ENCODE data around the gene C1orf141. TPM values are rescaled to one million over a fixed set of nuclear protein-coding genes. Genes with fewer than 3 reads are reported as not detected.
"Not testable (repeated sequence)": the region's sequence is repeated elsewhere in the genome, so short reads cannot be mapped to it uniquely, and the experiment has no call there.

The C1orf141 gene
- total and polyA plus RNA-seq, 2 donors = 0.05 TPM; not detected in 1

DNA sequence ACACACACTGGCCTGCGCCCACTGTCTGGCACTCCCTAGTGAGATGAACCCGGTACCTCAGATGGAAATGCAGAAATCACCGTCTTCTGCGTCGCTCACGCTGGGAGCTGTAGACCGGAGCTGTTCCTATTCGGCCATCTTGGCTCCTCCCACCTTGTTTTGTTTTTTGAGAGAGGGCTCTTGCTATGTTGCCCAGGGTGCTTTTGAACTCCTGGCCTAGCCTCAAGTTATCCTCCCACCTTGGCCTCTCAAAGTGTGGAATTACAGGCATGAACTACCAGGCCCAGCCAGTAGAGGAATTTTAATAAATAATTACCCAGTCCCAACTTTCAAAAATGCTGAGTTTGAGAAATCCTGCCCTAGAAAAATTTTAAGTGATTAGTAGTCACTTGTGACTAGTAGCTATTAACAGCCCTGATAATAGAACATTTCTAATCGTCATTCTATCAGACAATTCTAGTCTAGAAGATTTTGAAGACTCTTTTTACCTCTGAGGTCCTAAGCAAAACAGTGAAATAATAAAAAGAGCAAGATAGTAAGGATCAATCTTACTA lies 49.9 kb downstream of the C1orf141 start:
- Histone ChIP-seq H3K27ac (ENCODE audit: low read depth in 1 of 2, low read length in 1 of 2) (no peak overlapping the region), H3K4me3 (ENCODE audit: low read length in 2 of 2) (no peak overlapping the region), H3K27me3 (ENCODE audit: control insufficient read depth in 2 of 2, insufficient read depth in 1 of 2, low read length in 1 of 2) (no peaks in the 10 kb centered on the region), H3K36me3 (ENCODE audit: control insufficient read depth in 2 of 2, insufficient read depth in 2 of 2, low read length in 1 of 2) (no peaks in the 10 kb centered on the region), H3K4me1 (ENCODE audit: control insufficient read depth in 2 of 2, insufficient read depth in 2 of 2, low read length in 2 of 2) (no peaks in the 10 kb centered on the region), H3K9me3 (ENCODE audit: control insufficient read depth in 2 of 2, insufficient read depth in 1 of 2, low read length in 1 of 2) (no peaks in the 10 kb centered on the region)
- no peak for DNase-seq (ENCODE audit: low read depth in 6 of 9, low spot score in 9 of 9)
- 99% methylated on average over 7 of the region's 9 CpGs for WGBS

DNA sequence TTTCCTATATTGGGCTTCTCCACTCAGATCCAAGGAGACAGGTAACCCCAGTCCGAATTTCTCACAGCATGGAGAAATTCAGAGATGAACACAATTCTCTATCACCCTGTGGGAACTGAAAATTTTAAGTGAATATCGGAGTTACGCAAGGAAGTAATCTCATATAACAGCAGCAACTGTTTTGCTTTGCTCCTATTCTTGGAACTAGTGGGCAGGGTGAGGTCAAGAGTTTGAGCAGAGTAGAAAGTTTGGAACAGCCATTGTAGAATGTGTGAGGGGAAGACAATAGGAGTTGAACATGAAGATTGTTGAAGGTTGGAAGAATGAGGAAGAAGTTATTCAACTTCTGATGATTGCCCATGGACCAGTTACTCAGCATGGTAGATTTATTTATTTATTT lies 56.5 kb downstream of the C1orf141 start:
- H3K27ac ChIP-seq (ENCODE audit: low read depth in 1 of 2, low read length in 1 of 2) = no peak overlapping the region
- H3K27me3 ChIP-seq (ENCODE audit: control insufficient read depth in 2 of 2, insufficient read depth in 1 of 2, low read length in 1 of 2) = no peaks in the 10 kb centered on the region
- 98% methylated on average over 3 of the region's 3 CpGs for WGBS
- H3K4me1 ChIP-seq (ENCODE audit: control insufficient read depth in 2 of 2, insufficient read depth in 2 of 2, low read length in 2 of 2) = no peaks in the 10 kb centered on the region
- H3K4me3 ChIP-seq (ENCODE audit: low read length in 2 of 2) = no peak overlapping the region
- DNase-seq (ENCODE audit: low read depth in 6 of 9, low spot score in 9 of 9) = no peak
- no peaks in the 10 kb centered on the region for H3K9me3 ChIP-seq (ENCODE audit: control insufficient read depth in 2 of 2, insufficient read depth in 1 of 2, low read length in 1 of 2)
- H3K36me3 ChIP-seq (ENCODE audit: control insufficient read depth in 2 of 2, insufficient read depth in 2 of 2, low read length in 1 of 2) = no peaks in the 10 kb centered on the region

DNA sequence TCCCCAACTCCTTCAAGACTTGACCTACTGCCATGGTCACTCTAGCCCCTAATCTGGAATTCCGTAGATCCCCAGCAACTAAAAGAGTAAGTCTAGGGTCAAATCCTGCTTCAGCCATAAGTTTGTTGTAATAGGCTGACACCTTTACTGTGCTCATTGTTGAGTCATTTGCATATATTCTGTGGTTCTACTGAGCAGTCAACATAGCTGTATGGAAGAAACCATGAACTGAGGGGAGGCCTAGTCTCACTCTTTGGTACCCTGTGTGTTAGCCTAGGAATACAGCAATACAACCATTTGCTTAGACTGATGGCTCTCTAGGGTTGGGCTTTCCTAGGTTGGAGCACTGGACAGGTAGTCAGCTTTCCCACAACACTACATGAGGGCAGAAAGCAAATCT lies 57.2 kb downstream of the C1orf141 start:
- Histone ChIP-seq H3K9me3 (ENCODE audit: control insufficient read depth in 2 of 2, insufficient read depth in 1 of 2, low read length in 1 of 2) (no peaks in the 10 kb centered on the region), H3K4me1 (ENCODE audit: control insufficient read depth in 2 of 2, insufficient read depth in 2 of 2, low read length in 2 of 2) (no peaks in the 10 kb centered on the region), H3K27ac (ENCODE audit: low read depth in 1 of 2, low read length in 1 of 2) (no peak overlapping the region), H3K4me3 (ENCODE audit: low read length in 2 of 2) (no peak overlapping the region), H3K36me3 (ENCODE audit: control insufficient read depth in 2 of 2, insufficient read depth in 2 of 2, low read length in 1 of 2) (no peaks in the 10 kb centered on the region), H3K27me3 (ENCODE audit: control insufficient read depth in 2 of 2, insufficient read depth in 1 of 2, low read length in 1 of 2) (no peaks in the 10 kb centered on the region)
- no peak for DNase-seq (ENCODE audit: low read depth in 6 of 9, low spot score in 9 of 9)
- WGBS = 96% methylated on average over 1 of the region's 1 CpG

DNA sequence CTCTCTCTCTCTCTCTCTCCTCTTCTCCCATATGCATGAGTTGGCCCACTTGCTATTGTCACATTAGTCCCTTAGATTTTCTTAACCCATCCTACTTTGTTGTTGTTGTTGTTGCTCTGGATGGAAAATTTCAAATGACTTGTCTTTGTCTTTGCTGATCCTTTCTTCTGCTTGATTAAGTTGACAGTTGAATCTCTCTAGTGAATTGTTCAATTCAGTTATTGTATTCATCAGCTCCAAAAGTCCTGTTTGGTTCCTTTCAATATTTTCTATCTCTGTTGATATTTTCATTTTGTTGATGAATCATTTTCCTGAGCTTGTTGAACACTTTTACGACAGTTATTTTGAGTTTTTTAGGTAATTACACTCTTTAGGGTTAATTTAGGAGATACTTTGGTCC lies 62.0 kb downstream of the C1orf141 start:
- DNase-seq (ENCODE audit: low read depth in 6 of 9, low spot score in 9 of 9) = no peak
- no peaks in the 10 kb centered on the region for H3K4me1 ChIP-seq (ENCODE audit: control insufficient read depth in 2 of 2, insufficient read depth in 2 of 2, low read length in 2 of 2)
- H3K36me3 ChIP-seq (ENCODE audit: control insufficient read depth in 2 of 2, insufficient read depth in 2 of 2, low read length in 1 of 2) = no peaks in the 10 kb centered on the region
- WGBS = 96% methylated on average over 1 of the region's 1 CpG
- no peak overlapping the region for H3K4me3 ChIP-seq (ENCODE audit: low read length in 2 of 2)
- H3K27ac ChIP-seq (ENCODE audit: low read depth in 1 of 2, low read length in 1 of 2) = no peak overlapping the region
- H3K27me3 ChIP-seq (ENCODE audit: control insufficient read depth in 2 of 2, insufficient read depth in 1 of 2, low read length in 1 of 2) = no peaks in the 10 kb centered on the region
- peaks cover 0 to 5% of the 10 kb centered on the region in 2 donors for H3K9me3 ChIP-seq (ENCODE audit: control insufficient read depth in 2 of 2, insufficient read depth in 1 of 2, low read length in 1 of 2)

DNA sequence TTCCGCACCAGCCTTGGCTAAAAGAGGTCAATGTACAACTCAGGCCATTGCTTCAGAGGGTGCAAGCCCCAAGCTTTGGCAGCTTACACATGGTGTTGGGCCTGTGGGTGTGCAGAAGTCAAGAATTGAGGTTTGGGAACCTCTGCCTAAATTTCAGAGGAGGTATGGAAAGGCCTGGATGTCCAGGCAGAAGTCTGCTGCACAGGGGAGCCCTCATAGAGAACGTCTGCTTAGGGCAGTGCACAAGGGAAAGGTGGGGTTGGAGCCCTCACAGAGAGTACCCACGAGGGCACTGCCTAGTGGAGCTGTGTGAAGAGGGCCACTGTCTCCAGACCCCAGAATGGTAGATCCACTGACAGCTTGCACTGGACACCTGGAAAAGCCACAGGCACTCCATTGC lies 67.1 kb downstream of the C1orf141 start:
- H3K4me1 ChIP-seq (ENCODE audit: control insufficient read depth in 2 of 2, insufficient read depth in 2 of 2, low read length in 2 of 2); DNase-seq (ENCODE audit: low read depth in 6 of 9, low spot score in 9 of 9); H3K4me3 ChIP-seq (ENCODE audit: low read length in 2 of 2); H3K36me3 ChIP-seq (ENCODE audit: control insufficient read depth in 2 of 2, insufficient read depth in 2 of 2, low read length in 1 of 2); H3K27me3 ChIP-seq (ENCODE audit: control insufficient read depth in 2 of 2, insufficient read depth in 1 of 2, low read length in 1 of 2); H3K27ac ChIP-seq (ENCODE audit: low read depth in 1 of 2, low read length in 1 of 2): not testable (repeated sequence)
- H3K9me3 ChIP-seq (ENCODE audit: control insufficient read depth in 2 of 2, insufficient read depth in 1 of 2, low read length in 1 of 2) = peaks cover 0 to 10% of the 10 kb centered on the region in 2 donors
- 63% methylated on average over 3 of the region's 3 CpGs for WGBS

DNA sequence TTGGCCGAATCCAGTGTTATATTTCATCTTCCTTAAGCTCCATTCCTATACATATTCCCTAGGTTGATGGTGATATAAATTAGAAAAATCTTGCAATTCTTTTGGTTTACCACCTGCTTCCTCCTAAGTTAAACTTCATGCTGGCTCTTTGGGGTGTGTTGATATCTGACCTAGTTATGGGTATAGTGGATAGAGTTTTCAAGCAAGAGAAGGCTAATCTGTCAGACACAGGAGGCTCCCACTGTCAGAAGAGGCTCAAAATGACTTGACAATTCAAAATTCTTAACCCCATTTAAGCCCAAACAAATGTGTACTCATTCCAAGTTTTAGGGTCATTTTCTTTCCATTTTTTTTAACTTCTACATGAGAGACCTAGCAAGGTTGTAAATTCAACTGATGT lies 72.4 kb downstream of the C1orf141 start:
- H3K4me1 ChIP-seq (ENCODE audit: control insufficient read depth in 2 of 2, insufficient read depth in 2 of 2, low read length in 2 of 2) = no peaks in the 10 kb centered on the region
- H3K27me3 ChIP-seq (ENCODE audit: control insufficient read depth in 2 of 2, insufficient read depth in 1 of 2, low read length in 1 of 2) = no peaks in the 10 kb centered on the region
- no peak for DNase-seq (ENCODE audit: low read depth in 6 of 9, low spot score in 9 of 9)
- no peak overlapping the region for H3K4me3 ChIP-seq (ENCODE audit: low read length in 2 of 2)
- no peaks in the 10 kb centered on the region for H3K36me3 ChIP-seq (ENCODE audit: control insufficient read depth in 2 of 2, insufficient read depth in 2 of 2, low read length in 1 of 2)
- 98% methylated on average over 1 of the region's 1 CpG for WGBS
- no peak overlapping the region for H3K27ac ChIP-seq (ENCODE audit: low read depth in 1 of 2, low read length in 1 of 2)
- peaks cover 0 to 2% of the 10 kb centered on the region in 2 donors for H3K9me3 ChIP-seq (ENCODE audit: control insufficient read depth in 2 of 2, insufficient read depth in 1 of 2, low read length in 1 of 2)

DNA sequence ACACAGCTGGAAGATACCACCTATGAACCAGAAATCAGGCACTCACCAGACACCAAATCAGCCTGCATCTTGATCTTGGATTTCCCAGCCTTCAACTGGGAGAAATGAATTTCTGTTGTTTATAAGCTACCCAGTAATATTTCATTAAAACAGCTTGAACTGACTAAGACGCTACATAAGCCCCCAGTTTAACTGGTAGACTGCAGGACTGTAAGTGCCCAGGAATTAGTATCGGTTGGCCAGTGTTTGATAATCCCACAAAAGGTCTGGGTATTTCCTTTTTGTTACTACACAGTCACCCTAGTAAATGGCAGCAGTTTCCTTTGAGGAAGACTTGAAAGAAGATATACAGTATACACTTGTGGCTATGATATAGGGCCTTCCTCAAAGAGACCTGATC lies 73.5 kb downstream of the C1orf141 start:
- Histone ChIP-seq H3K27ac (ENCODE audit: low read depth in 1 of 2, low read length in 1 of 2) (no peak overlapping the region), H3K27me3 (ENCODE audit: control insufficient read depth in 2 of 2, insufficient read depth in 1 of 2, low read length in 1 of 2) (no peaks in the 10 kb centered on the region)
- WGBS = 97% methylated on average over 2 of the region's 2 CpGs

DNA sequence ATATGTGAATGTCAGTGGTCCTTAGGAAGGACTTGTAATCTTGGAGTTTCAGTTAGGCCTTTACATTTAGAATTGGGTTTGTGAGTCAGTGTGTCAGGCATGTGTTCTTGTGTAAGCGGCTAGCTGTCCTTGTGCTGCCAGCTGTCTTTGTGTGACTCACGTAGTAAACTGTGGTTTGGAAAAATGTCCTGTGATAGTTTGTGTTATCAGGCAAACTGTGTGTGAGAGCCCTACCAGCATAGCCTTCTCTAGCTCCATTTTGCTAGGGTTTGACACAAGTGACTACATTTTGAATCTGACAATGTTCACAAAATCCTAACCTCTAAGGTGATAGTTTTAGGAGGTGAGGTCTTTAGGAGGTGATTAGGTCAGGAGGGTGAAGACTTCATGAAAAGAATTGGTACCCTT lies 74.0 kb downstream of the C1orf141 start:
- DNase-seq (ENCODE audit: low read depth in 6 of 9, low spot score in 9 of 9) = no peak
- no peaks in the 10 kb centered on the region for H3K4me1 ChIP-seq (ENCODE audit: control insufficient read depth in 2 of 2, insufficient read depth in 2 of 2, low read length in 2 of 2)
- no peak overlapping the region for H3K4me3 ChIP-seq (ENCODE audit: low read length in 2 of 2)
- 96% methylated on average over 2 of the region's 2 CpGs for WGBS
- H3K9me3 ChIP-seq (ENCODE audit: control insufficient read depth in 2 of 2, insufficient read depth in 1 of 2, low read length in 1 of 2) = no peaks in the 10 kb centered on the region
- H3K27me3 ChIP-seq (ENCODE audit: control insufficient read depth in 2 of 2, insufficient read depth in 1 of 2, low read length in 1 of 2) = no peaks in the 10 kb centered on the region
- H3K36me3 ChIP-seq (ENCODE audit: control insufficient read depth in 2 of 2, insufficient read depth in 2 of 2, low read length in 1 of 2) = no peaks in the 10 kb centered on the region
- H3K27ac ChIP-seq (ENCODE audit: low read depth in 1 of 2, low read length in 1 of 2) = no peak overlapping the region

More for the DNA sequence above, 73.5 kb downstream of the C1orf141 start:
- no peaks in the 10 kb centered on the region for H3K36me3 ChIP-seq (ENCODE audit: control insufficient read depth in 2 of 2, insufficient read depth in 2 of 2, low read length in 1 of 2)
- no peak overlapping the region for H3K4me3 ChIP-seq (ENCODE audit: low read length in 2 of 2)
- no peaks in the 10 kb centered on the region for H3K4me1 ChIP-seq (ENCODE audit: control insufficient read depth in 2 of 2, insufficient read depth in 2 of 2, low read length in 2 of 2)
- DNase-seq (ENCODE audit: low read depth in 6 of 9, low spot score in 9 of 9) = no peak
- H3K9me3 ChIP-seq (ENCODE audit: control insufficient read depth in 2 of 2, insufficient read depth in 1 of 2, low read length in 1 of 2) = no peaks in the 10 kb centered on the region

DNA sequence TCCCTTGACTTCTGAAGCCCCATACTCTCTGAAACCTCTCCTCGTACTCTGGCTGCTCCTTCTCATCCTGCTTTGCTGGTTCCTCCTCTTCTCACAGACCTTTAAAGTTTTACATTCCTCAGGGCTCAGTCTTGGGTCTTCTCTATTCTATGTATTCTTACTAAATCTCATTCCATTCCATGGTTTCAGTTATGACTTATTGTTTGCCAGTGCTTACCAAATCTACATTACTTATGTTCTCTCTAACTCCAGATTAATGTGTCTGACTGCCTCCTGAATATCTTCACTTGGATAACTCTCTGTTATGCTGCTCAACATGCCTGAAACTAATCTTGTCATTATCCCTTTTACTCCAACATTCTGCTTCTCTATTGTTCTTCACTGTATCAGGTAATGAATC lies 75.4 kb downstream of the C1orf141 start:
- no peaks in the 10 kb centered on the region for H3K36me3 ChIP-seq (ENCODE audit: control insufficient read depth in 2 of 2, insufficient read depth in 2 of 2, low read length in 1 of 2)
- no peak overlapping the region for H3K4me3 ChIP-seq (ENCODE audit: low read length in 2 of 2)
- no peak overlapping the region for H3K27ac ChIP-seq (ENCODE audit: low read depth in 1 of 2, low read length in 1 of 2)
- no peak for DNase-seq (ENCODE audit: low read depth in 6 of 9, low spot score in 9 of 9)
- WGBS = 95% methylated on average over 1 of the region's 1 CpG
- no peaks in the 10 kb centered on the region for H3K27me3 ChIP-seq (ENCODE audit: control insufficient read depth in 2 of 2, insufficient read depth in 1 of 2, low read length in 1 of 2)
- peaks cover 0 to 3% of the 10 kb centered on the region in 2 donors for H3K4me1 ChIP-seq (ENCODE audit: control insufficient read depth in 2 of 2, insufficient read depth in 2 of 2, low read length in 2 of 2)
- H3K9me3 ChIP-seq (ENCODE audit: control insufficient read depth in 2 of 2, insufficient read depth in 1 of 2, low read length in 1 of 2) = no peaks in the 10 kb centered on the region

DNA sequence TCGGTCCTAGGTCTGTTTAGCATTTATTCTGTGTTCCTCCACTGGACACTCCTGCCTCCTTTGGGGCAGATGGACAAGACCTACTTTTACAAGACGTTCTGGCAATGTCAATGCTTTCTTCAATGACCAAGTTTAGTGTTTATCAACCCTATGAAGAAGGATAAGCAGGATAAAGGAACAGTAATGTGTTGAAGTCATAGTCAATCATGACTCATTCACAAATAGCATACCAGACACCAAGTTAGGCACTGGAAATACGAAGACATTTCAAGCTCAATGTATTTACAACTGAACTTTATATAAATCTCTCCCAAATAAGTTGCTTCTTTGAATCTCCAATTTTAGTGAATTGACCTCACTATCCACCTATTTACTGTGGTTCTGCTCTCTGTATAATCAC lies 76.0 kb downstream of the C1orf141 start:
- WGBS = 92% methylated on average over 3 of the region's 3 CpGs
- Histone ChIP-seq H3K9me3 (ENCODE audit: control insufficient read depth in 2 of 2, insufficient read depth in 1 of 2, low read length in 1 of 2) (no peaks in the 10 kb centered on the region), H3K36me3 (ENCODE audit: control insufficient read depth in 2 of 2, insufficient read depth in 2 of 2, low read length in 1 of 2) (no peaks in the 10 kb centered on the region), H3K4me1 (ENCODE audit: control insufficient read depth in 2 of 2, insufficient read depth in 2 of 2, low read length in 2 of 2) (peaks cover 0 to 3% of the 10 kb centered on the region in 2 donors), H3K27me3 (ENCODE audit: control insufficient read depth in 2 of 2, insufficient read depth in 1 of 2, low read length in 1 of 2) (no peaks in the 10 kb centered on the region), H3K27ac (ENCODE audit: low read depth in 1 of 2, low read length in 1 of 2) (no peak overlapping the region), H3K4me3 (ENCODE audit: low read length in 2 of 2) (no peak overlapping the region)
- DNase-seq (ENCODE audit: low read depth in 6 of 9, low spot score in 9 of 9) = no peak

Measured in thymus (tissue), 11 donors.